AG09319 (cell line): ENCODE results near the gene SLC22A2.

ENCODE experiments used
- DNase-seq: peaks from one replicate; pipeline ENCODE4 v3.0.0-alpha.2; 2010; ENCODE audit warnings: low read depth; ENCODE audit errors: extremely low read depth
- CTCF ChIP-seq: IDR thresholded peaks from 2 replicates; pipeline ENCODE4 v1.5.1; 2011; ENCODE audit warnings: low read depth, mild to moderate bottlenecking, inconsistent platforms, low read length, moderate library complexity

Gene SLC22A2

GRCh38 chr6:160298121-160298520, 39.5 kb upstream of the SLC22A2 start:
- TF ChIP-seq CTCF: no peak

GRCh38 chr6:160297310-160297709, 38.7 kb upstream of the SLC22A2 start:
- DNase-seq: no peak
- no peak; the same call in 1 of the 2 replicates for TF ChIP-seq CTCF

More at GRCh38 chr6:160298121-160298520, 39.5 kb upstream of the SLC22A2 start:
- no peak for DNase-seq

GRCh38 chr6:160293844-160294243, 35.2 kb upstream of the SLC22A2 start:
- TF ChIP-seq CTCF: no peak
- no peak for DNase-seq

- no peak for TF ChIP-seq CTCF
- DNase-seq: no peak
Measured at GRCh38 chr6:160285541-160286105, 27.0 kb upstream of the SLC22A2 start.

- TF ChIP-seq CTCF: no peak
- no peak for DNase-seq
Measured at GRCh38 chr6:160284575-160284974, 26.0 kb upstream of the SLC22A2 start.

- no peak for DNase-seq
- TF ChIP-seq CTCF: no peak
Measured at GRCh38 chr6:160282444-160282843, 23.8 kb upstream of the SLC22A2 start.

- DNase-seq: no peak
- TF ChIP-seq CTCF: no peak
Measured at GRCh38 chr6:160279850-160280249, 21.2 kb upstream of the SLC22A2 start.
